Measurements from ENCODE around the gene NPPB. TPM values are rescaled to one million over a fixed set of nuclear protein-coding genes. Genes with fewer than 3 reads are reported as not detected.

The NPPB gene
- total and polyA plus RNA-seq, 2 experiments from 2014 or later: 3.9 to 6.7 TPM

DNA sequence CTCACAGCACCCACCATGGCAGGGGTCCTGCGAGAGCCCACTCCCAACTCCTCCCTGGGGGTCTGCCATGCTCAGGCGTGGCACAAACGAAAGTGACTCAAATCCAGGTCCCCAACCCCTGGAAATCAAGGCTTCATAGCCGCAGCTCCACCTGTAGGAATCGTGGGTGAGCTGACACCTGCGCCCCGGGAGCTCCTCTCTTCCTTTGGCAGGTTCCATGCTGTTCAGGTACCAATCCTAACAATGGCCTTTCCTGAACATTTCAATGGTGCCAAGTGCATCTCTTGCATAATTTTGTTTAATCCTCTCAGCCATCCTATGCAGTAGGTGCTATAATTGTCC, 28.9 kb upstream of the NPPB start:
- H3K4me1 ChIP-seq (ENCODE audit: insufficient read depth): peaks cover 5% of the 10 kb centered on the region
- H3K27ac ChIP-seq: no peak overlapping the region
- H3K27me3 ChIP-seq: no peaks in the 10 kb centered on the region
- no peak overlapping the region for H3K4me2 ChIP-seq
- 85% methylated on average over 7 of the region's 7 CpGs for WGBS (ENCODE audit: low lambda C conversion rate, missing lambda C conversion rate)
- TF ChIP-seq EZH2phosphoT487 (IDR thresholded peaks at IDR 0.05; ENCODE audit: low read depth, severe bottlenecking, unreplicated experiment) (no peak), CTCF (IDR thresholded peaks at IDR 0.05; ENCODE audit: poor library complexity) (no peak), EZH2 (IDR thresholded peaks at IDR 0.05; ENCODE audit: borderline replicate concordance) (no peak)
- H2AFZ ChIP-seq: no peak overlapping the region
- no peak for DNase-seq (ENCODE audit: low spot score)
- H3K9me2 ChIP-seq (replicated peaks; ENCODE audit: insufficient read depth): no peaks in the 10 kb centered on the region
- no peaks in the 10 kb centered on the region for H4K20me1 ChIP-seq (ENCODE audit: insufficient read depth, poor library complexity, severe bottlenecking)
- H3K4me3 ChIP-seq: no peak overlapping the region
- no peaks in the 10 kb centered on the region for H3K9me3 ChIP-seq (ENCODE audit: low read depth)
- no peaks in the 10 kb centered on the region for H3K79me2 ChIP-seq
- H3K36me3 ChIP-seq (replicated peaks; ENCODE audit: insufficient read depth, low read depth): no peaks in the 10 kb centered on the region

DNA sequence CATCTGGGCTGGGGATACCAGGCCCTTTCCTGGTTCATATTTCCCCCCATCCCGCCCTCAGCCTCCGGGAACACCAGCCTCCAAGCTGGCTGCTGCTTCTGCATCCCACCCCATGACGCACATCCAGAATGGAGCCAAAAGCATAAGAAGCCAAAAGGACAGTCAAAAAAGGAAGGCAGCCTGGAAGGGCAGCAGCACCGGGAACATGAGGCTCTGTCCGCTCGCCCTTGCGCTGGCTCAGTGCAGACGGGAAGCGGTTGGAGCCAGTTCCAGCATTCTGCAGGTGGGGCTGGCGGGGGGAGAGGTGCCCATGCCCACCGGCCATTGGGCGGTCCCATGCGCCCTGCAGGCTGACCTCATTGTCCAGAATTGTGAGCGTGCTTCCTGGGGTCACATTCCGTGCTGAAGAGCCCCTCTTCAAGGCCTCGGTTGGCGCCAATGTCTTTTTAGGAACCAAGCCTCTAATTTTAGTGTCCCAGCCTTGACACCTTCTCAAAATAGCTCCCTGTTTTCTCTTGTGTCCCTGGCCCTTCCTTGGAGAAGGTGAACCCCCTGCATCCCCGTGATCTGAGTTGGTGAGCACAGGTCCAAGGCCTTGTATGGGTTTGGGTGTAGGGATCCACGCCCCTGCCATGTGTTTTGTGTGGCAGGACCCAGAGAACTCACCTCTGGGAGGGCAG, 28.4 kb upstream of the NPPB start:
- Histone ChIP-seq H3K27ac (no peak overlapping the region), H3K4me2 (no peak overlapping the region), H3K4me3 (no peak overlapping the region), H3K9me3 (ENCODE audit: low read depth) (no peaks in the 10 kb centered on the region), H3K27me3 (no peaks in the 10 kb centered on the region), H3K4me1 (ENCODE audit: insufficient read depth) (peaks cover 9% of the 10 kb centered on the region), H4K20me1 (ENCODE audit: insufficient read depth, poor library complexity, severe bottlenecking) (no peaks in the 10 kb centered on the region), H2AFZ (no peak overlapping the region), H3K9me2 (replicated peaks; ENCODE audit: insufficient read depth) (no peaks in the 10 kb centered on the region), H3K79me2 (no peaks in the 10 kb centered on the region), H3K36me3 (replicated peaks; ENCODE audit: insufficient read depth, low read depth) (no peaks in the 10 kb centered on the region)
- TF ChIP-seq EZH2phosphoT487 (IDR thresholded peaks at IDR 0.05; ENCODE audit: low read depth, severe bottlenecking, unreplicated experiment) (no peak), CTCF (IDR thresholded peaks at IDR 0.05; ENCODE audit: poor library complexity) (no peak), EZH2 (IDR thresholded peaks at IDR 0.05; ENCODE audit: borderline replicate concordance) (no peak)
- DNase-seq (ENCODE audit: low spot score): no peak
- 92% methylated on average over 19 of the region's 19 CpGs for WGBS (ENCODE audit: low lambda C conversion rate, missing lambda C conversion rate)

DNA sequence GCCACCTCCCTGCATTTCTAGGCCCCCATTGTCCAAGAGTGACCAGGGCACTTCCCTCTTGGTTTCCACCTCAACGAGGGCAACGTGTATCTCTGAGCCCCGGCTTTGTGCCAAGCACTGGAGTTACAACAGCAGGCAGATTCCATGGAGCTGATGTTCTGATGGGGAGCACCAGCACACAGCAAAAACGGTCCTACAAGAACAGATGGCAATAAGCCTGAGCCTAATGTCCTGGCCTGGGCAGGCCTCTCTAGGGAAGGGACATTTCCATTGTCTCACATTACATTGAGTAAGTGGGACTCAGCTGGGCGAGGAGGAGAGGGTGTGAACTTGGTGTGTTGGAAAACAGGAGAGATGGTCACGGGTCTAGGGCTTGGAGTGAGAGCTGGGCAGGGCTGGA, 27.2 kb upstream of the NPPB start:
- Histone ChIP-seq H4K20me1 (ENCODE audit: insufficient read depth, poor library complexity, severe bottlenecking) (no peaks in the 10 kb centered on the region), H3K79me2 (no peaks in the 10 kb centered on the region), H3K27me3 (no peaks in the 10 kb centered on the region), H3K9me2 (replicated peaks; ENCODE audit: insufficient read depth) (no peaks in the 10 kb centered on the region), H3K4me3 (no peak overlapping the region), H3K4me2 (no peak overlapping the region), H3K36me3 (replicated peaks; ENCODE audit: insufficient read depth, low read depth) (no peaks in the 10 kb centered on the region), H3K4me1 (ENCODE audit: insufficient read depth) (peaks cover 9% of the 10 kb centered on the region), H3K27ac (no peak overlapping the region), H2AFZ (no peak overlapping the region), H3K9me3 (ENCODE audit: low read depth) (no peaks in the 10 kb centered on the region)
- no peak for DNase-seq (ENCODE audit: low spot score)
- WGBS (ENCODE audit: low lambda C conversion rate, missing lambda C conversion rate): 76% methylated on average over 6 of the region's 6 CpGs
- TF ChIP-seq EZH2phosphoT487 (IDR thresholded peaks at IDR 0.05; ENCODE audit: low read depth, severe bottlenecking, unreplicated experiment) (no peak), EZH2 (IDR thresholded peaks at IDR 0.05; ENCODE audit: borderline replicate concordance) (no peak), CTCF (IDR thresholded peaks at IDR 0.05; ENCODE audit: poor library complexity) (no peak)

Data from hepatocyte (in vitro differentiated cells).